HG03457 (cell line): ENCODE data around the gene PCNX2.
"Not testable (repeated sequence)": the region's sequence is repeated elsewhere in the genome, so short reads cannot be mapped to it uniquely, and the experiment has no call there.

Source experiments
- ATAC-seq: cut with Tn5 transposase; IDR thresholded peaks from one replicate; pipeline ENCODE4 v1.9.1; 2021; ENCODE audit warnings: moderate number of reproducible peaks; ENCODE audit not compliant: unreplicated experiment

The PCNX2 gene

GRCh38 chr1:233025567-233025966, 270.0 kb downstream of the PCNX2 start:
- ATAC-seq, result no peak

GRCh38 chr1:233025157-233025556, 270.4 kb downstream of the PCNX2 start:
- no peak for ATAC-seq

- no peak for ATAC-seq
Observed at GRCh38 chr1:233024199-233024598, 271.3 kb downstream of the PCNX2 start.

- ATAC-seq, result no peak
Observed at GRCh38 chr1:233022246-233022645, 273.3 kb downstream of the PCNX2 start.

DNA sequence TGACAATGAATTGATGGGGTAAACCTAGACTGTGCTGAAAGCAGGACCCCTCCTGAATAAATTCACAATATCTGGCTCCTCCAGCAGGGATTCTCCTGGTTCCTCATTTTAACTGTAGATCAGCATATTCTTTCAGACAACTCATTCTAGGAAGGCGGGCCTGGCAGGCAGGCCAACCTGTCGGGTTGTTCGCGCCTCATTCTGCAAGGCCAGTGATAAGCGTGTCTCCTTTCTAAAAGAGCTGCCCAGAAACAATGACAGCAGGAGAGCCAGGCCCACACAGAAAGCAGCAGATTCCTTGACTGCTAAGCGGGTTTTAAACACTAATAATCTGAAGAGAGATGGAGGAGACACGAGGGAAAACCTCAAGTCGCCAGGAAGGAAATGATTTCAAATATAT, 275.1 kb downstream of the PCNX2 start:
- no peak for ATAC-seq

- no peak for ATAC-seq
Observed at GRCh38 chr1:233019778-233020325, 275.7 kb downstream of the PCNX2 start.

DNA sequence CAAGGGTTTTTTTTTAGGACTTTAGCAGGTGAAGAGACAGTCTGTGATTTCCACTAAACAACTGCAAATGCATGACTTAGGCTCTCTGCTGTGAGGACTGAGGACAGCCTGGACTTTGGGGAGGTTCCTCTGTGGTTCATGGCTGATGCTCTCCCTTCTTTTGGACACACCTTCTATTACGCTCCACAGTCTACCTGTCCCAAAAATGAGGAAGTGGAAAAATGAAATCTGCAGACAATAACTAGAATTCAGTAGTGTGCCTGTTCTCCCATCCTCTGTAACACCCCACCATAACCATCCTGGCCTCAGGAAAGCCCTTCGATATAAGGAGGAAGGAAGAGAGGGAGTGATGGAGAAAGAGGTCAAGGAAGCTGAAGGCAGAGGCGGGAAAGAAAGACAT, 276.4 kb downstream of the PCNX2 start:
- no peak for ATAC-seq

GRCh38 chr1:233016798-233017197, 278.7 kb downstream of the PCNX2 start:
- no peak for ATAC-seq

DNA sequence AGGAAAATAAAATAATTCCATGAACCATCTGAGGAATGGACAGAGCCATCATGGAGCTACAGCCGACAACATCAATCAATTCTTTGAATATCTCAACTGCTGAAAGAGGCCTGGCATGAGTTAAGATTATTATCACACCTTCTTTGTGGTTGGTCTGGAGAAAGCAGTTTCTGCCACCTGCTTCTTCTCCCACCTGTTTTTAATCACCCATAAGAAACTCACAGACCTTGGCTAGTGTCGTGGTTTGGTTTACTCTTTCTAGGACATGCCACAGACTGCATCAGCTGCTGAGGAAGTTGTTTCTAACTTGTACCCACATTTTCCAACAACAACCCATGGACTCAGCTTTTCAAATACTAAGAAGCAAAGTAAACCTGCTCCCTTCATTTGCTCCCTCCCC, 279.6 kb downstream of the PCNX2 start:
- peak; percentile 67 for ATAC-seq

DNA sequence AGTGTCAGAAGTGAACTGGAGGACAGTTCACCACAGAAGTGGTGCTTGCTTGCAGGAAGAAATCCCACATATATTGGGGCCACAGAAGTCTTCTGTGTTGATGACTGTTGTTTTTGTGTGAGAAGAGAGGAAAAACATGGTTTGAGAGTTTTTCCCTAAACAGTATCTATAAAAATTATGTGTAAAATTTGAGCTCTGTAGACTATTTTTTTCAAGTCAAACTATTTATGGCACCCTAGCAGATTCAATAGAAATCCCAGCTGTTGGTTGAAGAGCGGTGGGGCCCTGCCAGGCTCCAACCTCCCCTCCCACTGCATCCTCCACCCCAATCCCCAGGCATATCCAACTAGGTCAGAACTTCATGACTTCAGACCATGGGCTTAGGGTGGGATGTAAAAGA, 283.5 kb downstream of the PCNX2 start:
- no peak for ATAC-seq

- no peak for ATAC-seq
Observed at GRCh38 chr1:233010146-233010545, 285.4 kb downstream of the PCNX2 start.

DNA sequence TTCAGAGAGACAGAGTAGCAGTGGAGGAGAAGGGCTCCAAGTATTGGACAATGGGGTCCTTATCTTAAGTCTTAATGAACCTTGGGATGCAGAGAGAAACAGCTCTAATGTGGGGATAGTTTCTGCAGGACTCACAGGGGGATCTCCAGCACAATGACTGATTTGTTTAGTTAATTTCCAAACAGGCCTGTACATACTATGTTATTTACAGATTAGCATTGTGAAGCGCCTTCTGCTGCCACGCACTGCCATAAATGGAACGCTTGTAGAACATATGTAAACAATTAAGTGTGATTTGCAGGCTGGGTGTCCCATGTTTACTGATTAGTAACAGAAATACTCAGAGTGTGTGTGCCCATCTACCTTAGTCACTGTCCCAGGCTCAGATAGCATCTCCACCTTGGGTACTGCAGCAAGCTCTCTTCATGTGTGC, 289.0 kb downstream of the PCNX2 start:
- no peak for ATAC-seq

DNA sequence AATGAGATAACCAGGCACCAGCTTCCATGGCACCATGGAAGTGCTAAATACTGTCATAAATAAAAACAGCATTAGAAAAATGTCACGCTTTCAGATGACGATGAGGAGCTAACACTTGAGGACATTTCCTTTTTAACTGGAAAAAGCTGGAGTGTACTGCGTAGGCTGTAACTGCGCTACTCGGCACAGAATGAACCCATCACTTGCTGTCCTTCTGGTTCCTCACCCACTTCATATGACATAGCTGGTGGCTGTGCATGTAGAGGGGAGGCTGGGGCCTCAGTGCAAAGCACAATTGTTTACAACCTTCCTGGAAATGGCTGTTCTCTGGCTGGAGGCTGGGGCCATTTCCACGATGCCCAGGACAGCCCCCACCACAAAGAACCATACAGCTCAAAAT, 289.4 kb downstream of the PCNX2 start:
- ATAC-seq, result no peak

DNA sequence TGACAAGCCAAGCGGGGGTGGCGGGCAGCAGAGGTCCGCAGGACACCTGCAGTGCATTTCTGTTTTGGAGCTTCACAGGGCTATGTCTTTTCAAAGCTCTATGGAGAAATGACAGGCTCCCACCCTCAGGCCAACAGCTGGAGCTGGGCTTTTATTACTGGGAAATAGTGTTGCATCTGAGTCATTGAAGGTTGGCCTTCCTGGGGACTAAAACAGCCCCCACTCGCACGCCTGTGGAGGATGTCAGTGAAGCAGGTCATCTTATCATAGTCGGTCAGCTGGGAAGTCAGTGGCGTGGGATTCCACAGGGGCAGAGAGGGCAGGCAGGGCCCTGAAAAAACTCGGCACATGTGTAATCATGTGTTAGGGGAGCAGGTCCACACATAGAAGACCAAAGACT, 289.8 kb downstream of the PCNX2 start:
- no peak for ATAC-seq

- no peak for ATAC-seq
Observed at GRCh38 chr1:233005156-233005555, 290.4 kb downstream of the PCNX2 start.

DNA sequence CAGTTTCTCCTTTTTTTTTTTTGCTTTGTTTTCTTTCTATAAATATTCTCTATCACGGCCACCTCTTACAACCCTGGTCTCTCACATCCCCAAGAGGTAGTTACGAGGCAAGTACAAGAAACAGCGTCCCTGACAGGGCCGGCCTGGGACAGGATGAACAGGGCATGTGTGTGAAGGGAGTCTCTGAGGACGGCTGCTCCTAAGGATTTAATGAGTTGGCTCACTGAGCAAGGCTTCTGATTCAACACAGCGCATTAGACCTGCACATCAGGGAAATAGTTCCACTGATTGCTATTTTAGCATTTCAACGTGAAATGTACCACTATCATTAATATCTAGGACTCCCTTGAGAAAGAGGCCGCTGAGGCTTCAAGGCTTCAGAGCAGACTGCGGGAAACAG, 291.1 kb downstream of the PCNX2 start:
- no peak for ATAC-seq

- ATAC-seq, result not testable (repeated sequence)
Observed at GRCh38 chr1:233003638-233004037, 291.9 kb downstream of the PCNX2 start.

DNA sequence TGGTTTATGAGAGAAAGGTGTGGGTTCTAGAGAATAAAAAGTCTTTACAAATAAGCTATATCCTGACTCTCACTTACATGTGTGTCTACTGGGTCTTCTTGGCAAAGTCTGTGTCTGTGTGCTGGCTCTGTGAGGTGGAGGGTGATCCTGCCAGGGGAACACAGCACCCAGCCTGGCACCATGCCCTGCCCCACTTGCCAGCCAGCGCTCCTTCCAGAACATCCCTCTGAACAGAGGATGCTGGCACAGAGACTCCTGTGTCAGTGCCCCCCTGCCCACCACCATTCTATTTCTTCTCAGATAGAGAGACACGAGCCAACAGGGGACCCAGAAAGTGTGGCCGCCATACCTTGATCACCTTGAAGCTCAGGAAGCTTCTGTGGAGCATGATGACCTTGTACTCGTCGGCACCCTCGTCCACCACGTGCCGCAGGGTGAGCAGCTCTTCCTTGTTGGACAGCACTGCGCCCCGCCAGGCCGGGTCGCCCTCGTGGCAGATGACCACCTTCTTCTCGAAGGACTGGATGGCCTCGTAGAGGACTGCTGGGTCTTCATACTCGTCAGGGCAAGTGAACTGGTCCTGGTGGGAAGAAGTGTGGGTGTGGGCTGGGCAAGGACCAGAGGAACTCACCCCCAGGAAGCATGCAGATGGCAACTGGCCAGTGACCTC, 295.4 kb downstream of the PCNX2 start:
- ATAC-seq, result no peak

DNA sequence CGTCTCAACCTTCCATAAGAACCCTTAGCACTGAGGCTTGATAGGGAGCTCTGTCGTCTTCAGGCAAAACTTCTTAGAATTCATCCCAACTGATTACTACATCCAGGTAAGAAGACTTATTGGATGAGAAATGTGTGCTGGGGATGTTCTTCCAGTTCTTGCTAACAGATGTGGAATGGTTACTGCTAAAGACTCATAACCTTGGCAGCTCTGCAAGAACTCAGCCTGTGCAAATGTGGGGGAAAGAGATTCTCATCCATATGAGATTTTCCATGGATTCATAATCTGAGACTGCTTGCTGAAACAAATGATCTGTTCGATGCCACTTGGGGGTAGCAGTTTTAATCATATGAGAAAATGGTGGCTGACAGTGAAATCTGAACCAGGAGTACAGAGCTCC, 296.9 kb downstream of the PCNX2 start:
- ATAC-seq, result no peak

DNA sequence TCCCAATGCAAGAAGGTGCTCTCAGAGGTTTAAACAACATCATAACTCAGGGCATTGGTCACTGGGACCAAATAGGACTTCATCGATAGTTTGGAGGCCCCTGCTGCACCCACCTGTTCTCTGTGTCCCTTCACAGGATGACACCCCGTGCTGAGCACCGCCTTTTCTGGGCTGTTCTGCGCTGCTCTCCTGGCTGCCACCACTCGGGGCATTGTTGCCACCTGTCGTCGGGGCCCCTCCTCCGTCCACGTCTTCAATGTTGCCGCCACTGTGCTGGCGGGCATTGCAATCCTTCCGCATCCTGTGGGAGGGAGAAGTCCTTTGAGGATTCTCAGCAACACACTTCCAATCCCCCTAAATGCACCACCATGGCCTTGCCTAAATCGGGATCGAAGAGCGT, 297.4 kb downstream of the PCNX2 start:
- no peak for ATAC-seq

- no peak for ATAC-seq
Observed at GRCh38 chr1:232996143-232996542, 299.4 kb downstream of the PCNX2 start.

GRCh38 chr1:232995189-232995588, 300.3 kb downstream of the PCNX2 start:
- ATAC-seq, result no peak

DNA sequence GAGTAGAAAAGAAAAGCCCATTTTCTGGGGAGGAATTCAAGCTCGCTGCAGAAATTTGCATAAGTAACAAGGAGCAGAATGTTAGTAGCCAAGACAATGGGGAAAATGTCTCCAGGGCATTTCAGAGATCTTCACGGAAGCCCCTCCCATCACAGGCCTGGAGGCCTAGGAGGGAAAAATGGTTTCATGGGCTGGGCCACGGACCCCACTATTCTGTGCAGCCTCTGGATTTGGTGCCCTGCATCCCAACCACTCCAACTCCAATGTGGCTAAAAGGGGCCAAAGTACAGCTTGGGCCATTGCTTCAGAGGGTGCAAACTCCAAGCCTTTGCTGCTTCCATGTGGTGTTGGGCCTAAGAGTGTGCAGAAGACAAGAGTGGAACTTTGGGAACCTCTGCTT, 302.0 kb downstream of the PCNX2 start:
- no peak for ATAC-seq
